Right ventricle myocardium superior (tissue), 1 donor: ENCODE measurements around the gene PTPRG. TPM values are rescaled to one million over a fixed set of nuclear protein-coding genes. Genes with fewer than 3 reads are reported as not detected.
A peak's percentile ranks its signal among the peaks of the same experiment; 100 is the strongest.
"Not testable (repeated sequence)": the region's sequence is repeated elsewhere in the genome, so short reads cannot be mapped to it uniquely, and the experiment has no call there.

Source experiments
- ATAC-seq: fragments of 200-7000 bp; cut with Tn5 transposase; one replicate; pipeline ENCODE4 v1.9.1; 2020; ENCODE audit warnings: mild to moderate bottlenecking; ENCODE audit not compliant: poor library complexity
- DNase-seq: peaks from one replicate; pipeline ENCODE4 v3.0.0-alpha.2; 2020
- intact Hi-C: fragments of 100-400 bp; cut with DNase I; formaldehyde crosslinking; loops from one replicate; pipeline ENCODE4 v1.11.2; 2022
- total RNA-seq: library from RNA; stranded (reverse); fragmentation: NEBNext Ultra II Directional; extraction: Animal tissue kit (Norgen Biotek cat#: 25700); gene quantifications from one replicate; pipeline ENCODE4 v1.2.1, GENCODE V29; 2021
- donor health status: DM: no; HTN: yes; CAD: no; lungs with severe emphysema.

Gene PTPRG
- total RNA-seq, 1 donor from 2014 or later, result 29.7 TPM

DNA sequence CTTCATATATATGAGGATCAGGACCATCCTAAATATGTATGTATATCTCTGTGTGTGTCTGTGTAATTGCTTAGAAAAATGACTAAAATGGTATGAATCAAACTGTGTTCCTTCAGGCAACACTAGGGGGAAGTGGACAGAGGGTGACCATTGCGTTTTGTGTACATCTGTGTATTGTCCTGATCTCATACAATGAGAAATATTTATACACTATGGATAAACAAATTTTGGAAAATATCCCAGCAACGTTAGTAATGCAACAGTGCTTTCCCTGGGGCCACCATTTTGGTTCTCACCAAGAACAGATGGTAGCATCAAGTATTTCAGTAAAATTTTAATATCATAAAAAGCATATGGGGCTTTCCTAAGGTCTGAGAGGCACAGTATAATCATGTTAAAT, 130.1 kb downstream of the PTPRG start:
- intact Hi-C loops, result no loop called here
- ATAC-seq (no peak), DNase-seq (no peak)

DNA sequence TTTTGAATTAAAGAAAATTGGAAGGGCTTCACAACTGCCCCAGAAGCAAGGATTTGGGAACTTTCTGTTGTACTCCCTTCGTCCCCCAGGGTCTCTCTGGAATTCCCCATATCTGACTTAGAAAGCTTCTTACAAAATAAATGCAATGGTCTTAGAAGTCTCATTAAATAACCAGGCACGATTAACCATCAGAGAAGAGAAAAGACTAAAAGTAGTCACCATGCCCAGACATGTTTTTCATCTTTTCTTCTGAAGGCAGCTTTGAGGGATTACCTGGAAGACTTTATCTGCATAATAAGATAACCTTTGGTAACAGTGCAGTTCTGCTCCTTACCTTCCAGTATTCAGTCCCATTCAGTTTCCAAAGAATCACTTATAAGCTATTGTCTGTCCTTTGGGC, 135.9 kb downstream of the PTPRG start:
- ATAC-seq (no peak), DNase-seq (no peak)
- intact Hi-C loops, result no loop called here

DNA sequence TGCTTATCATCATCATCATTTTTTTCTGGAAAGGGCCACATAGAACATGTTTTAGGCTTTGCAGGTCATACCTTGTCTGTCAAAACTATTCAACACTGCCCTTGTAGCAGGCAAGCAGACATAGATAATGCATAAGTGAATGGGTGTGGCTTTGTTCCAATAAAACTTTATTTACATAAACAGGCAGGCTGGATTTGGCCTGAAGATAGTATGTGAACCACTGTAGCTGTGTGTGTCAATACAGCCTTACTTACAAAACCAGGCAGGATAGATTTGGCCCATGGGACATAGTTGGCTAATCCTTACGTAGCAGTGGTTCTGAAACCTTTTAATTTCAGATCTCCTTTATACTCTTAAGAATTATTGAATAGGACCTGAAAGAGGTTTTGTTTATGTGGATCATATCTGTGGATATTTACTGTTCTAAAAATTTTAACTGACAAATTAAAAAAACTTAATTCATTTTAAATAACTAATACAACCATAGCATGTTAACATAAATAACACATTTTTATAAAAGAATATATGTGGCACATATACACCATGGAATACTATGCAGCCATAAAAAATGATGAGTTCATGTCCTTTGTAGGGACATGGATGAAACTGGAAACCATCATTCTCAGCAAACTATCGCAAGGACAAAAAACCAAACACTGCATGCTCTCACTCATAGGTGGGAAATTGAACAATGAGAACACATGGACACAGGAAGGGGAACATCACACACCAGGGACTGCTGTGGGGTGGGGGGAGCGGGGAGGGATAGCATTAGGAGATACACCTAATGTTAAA, 137.1 kb downstream of the PTPRG start:
- intact Hi-C loops, DNase-seq: not testable (repeated sequence)
- peak; percentile 32 for ATAC-seq

DNA sequence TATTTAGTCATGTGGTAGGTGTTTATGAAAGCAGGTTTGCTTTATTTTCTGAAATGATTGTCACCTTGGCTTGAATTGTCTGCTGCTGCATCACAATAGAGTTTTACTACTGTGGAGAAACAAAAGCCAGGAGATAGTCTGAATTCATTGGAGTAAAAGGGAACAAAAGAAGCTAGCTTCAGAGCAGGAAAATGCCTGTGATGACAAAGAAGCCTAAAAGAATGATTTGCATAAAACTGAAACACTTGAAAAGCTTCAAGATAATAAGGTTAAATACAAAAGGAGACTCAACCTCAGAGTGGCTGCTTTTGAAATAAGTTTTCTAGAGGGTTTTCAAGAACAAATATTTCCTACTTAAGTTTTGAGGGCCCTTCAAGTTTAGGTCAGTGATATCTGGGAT, 138.3 kb downstream of the PTPRG start:
- DNase-seq (no peak), ATAC-seq (no peak)
- intact Hi-C loops, result no loop called here

DNA sequence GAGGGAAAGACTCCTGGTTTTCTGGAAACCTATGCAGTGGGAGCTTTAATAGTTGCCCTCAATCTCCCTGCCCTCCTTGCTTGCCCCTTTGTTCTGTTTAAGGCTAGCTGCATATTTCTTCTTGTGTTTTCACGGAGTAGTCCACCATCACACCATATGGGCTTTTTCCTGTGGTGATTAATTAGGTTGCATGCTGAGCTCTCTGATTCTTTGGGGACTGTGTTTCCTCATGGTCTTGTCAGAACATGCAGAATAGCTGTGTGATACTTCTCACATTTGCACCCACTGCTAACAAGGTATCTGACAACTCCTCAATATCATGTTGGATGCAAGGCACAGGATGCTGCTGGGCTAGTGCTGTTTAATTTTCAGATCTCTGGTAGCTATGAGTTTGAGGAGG, 139.6 kb downstream of the PTPRG start:
- DNase-seq (no peak), ATAC-seq (no peak)
- intact Hi-C loops, result no loop called here

DNA sequence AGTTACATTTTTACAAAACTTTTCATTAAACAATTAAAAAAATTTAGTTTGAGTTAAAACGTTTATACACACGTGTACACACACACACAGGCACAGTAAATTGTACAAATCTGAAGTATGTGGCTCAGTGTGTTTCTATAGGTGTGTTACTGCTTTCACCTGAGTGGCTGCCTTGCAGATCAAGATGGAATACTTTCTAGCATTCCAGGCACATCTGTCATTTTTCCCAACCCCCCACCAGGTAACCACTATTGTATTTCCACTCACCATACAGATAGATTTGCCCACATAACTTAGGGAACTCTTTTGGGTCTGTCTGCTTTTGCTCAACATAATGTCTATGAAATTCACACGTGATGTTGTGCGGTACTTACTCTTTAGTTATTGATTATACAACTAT, 141.1 kb downstream of the PTPRG start:
- DNase-seq, result no peak
- intact Hi-C loops, result no loop called here

DNA sequence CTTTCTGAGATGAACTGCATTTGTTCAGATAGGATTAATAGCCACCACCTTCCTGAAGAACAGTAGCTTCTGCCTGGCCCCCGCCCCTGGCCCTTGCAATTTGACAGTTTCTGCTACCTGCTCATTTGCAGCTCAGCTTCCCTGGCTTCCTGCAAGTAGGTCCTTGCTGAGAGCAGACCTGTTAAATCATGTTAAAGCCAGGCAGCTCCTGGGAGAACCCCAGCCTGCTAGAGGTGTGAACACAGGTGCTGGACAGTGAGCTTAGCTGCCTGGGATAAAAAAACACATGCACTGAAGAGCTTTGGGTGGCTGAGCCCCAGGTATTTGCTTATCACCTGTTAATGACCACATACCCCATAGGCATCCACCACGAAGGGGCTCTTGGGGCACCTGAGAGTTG, 143.4 kb downstream of the PTPRG start:
- ATAC-seq (no peak), DNase-seq (no peak)
- intact Hi-C loops, result no loop called here

More for the DNA sequence above, 141.1 kb downstream of the PTPRG start:
- ATAC-seq, result no peak

DNA sequence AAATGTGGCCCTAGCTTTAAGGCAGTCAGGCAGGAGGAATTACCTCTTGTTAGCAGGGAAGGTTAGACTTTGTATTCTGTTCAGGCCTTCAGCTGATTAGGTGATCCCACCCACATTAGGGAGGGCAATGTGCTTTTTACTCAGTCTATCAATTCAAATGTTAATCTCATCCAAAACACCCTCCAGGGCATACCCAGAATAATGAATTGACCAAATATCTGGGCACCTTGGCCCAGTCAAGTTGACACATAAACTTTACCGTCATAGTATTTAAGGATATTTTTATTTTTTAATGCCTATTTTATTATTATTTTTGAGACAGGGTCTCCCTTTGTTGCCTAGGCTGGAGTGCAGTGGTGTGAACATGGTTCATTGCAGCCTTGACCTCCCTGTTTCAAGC, 146.1 kb downstream of the PTPRG start:
- intact Hi-C loops, result no loop called here
- no peak for DNase-seq
- no peak for ATAC-seq

DNA sequence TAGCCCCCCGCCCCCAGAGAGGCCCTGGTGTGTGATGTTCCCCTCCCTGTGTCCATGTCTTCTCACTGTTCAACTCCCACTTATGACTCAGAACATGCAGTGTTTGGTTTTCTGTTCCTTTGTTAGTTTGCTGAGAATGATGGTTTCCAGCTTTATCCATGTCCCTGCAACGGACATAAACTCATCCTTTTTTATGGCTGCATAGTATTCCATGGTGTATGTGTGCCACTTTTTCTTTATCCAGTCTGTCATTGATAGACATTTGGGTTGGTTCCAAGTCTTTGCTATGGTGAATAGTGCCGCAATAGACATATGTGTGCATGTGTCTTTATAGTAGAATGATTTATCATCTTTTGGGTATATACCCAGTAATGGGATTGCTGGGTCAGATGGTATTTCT, 149.5 kb downstream of the PTPRG start:
- ATAC-seq, DNase-seq, intact Hi-C loops: not testable (repeated sequence)

DNA sequence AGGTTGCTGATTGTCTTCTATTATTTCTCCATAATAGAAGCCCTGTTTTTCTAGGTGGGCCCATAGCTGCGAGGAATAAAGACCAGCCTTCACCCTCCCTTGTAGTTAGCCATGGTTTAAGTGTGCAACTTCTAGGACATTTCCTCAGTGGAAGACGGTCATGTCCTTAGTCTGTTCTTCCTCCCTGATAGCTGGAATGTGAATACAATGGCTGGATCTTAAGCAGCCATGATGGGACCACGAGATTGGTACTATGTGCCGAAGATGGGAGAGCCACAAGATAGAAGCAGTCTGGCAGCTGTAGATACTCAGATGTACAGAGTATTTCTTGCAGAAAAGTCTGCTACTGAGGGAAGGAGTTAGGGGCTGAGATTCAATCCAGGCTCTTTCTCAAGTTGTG, 152.9 kb downstream of the PTPRG start:
- intact Hi-C loops, result no loop called here
- no peak for ATAC-seq
- DNase-seq, result no peak

DNA sequence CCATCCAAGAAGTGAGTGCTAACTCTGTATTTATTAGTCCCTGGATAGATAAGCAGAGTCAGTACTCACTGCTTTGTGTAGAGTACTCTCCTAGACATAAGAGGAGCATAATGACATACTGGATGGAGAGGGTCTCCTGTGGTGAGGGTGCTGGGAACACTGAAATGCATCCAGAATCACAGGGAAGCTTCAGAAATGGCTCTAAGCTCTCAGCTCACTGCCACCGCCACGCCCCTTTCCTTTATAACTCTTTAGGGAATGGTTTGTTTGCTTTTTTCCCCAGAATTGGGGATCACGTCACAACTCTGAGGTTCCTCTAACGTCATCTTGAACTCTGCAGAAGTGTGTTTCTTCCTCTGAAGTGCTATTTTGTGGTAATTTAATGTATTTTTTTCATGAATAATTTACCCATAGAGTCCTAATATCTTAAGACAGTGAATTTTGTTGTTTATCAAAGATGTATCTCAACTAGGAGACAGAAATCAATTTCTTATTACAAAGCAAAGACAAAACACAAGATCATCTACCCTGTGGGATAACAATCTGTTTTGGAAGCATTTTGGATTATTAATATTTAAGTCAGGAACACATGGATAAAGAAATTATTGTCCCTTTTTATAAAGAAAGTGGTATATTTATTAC, 154.6 kb downstream of the PTPRG start:
- ATAC-seq (no peak), DNase-seq (no peak)
- intact Hi-C loops, result no loop called here

DNA sequence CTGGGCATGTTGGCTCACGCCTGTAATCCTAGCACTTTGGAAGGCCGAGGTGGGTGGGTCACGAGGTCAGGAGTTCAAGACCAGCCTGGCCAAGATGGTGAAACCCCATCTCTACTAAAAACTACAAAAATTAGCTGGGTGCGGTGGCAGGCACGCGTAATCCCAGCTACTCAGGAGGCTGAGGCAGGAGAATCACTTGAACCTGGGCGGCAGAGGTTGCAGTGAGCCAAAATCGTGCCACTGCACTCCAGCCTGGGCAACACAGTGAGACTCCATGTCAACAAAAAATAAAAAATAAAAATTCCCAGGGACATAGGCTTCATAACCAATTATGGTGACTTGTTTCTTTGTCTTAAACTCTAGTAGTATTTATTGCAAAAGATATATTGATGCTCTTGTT, 155.3 kb downstream of the PTPRG start:
- DNase-seq, intact Hi-C loops, ATAC-seq: not testable (repeated sequence)

DNA sequence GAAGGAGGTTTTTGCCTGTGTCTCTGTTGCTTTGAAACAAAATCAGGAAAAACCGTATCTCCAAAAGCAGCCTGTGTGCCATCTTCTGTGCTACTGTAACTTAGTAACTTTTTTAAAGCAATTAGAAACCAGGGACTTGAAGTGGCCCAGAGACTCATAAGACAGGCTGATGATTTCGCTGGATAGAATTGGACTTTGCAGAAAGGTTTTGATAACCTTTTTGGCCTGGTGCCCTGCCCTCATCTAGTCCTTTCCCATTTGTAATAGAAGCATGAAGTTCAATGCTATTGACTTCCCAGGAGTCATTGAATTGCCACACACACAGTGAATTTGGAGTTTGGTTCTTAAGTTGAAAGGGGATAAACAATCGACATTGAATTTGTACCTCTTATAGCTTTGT, 157.2 kb downstream of the PTPRG start:
- DNase-seq, result no peak
- intact Hi-C loops, result no loop called here
- ATAC-seq, result peak; percentile 23

DNA sequence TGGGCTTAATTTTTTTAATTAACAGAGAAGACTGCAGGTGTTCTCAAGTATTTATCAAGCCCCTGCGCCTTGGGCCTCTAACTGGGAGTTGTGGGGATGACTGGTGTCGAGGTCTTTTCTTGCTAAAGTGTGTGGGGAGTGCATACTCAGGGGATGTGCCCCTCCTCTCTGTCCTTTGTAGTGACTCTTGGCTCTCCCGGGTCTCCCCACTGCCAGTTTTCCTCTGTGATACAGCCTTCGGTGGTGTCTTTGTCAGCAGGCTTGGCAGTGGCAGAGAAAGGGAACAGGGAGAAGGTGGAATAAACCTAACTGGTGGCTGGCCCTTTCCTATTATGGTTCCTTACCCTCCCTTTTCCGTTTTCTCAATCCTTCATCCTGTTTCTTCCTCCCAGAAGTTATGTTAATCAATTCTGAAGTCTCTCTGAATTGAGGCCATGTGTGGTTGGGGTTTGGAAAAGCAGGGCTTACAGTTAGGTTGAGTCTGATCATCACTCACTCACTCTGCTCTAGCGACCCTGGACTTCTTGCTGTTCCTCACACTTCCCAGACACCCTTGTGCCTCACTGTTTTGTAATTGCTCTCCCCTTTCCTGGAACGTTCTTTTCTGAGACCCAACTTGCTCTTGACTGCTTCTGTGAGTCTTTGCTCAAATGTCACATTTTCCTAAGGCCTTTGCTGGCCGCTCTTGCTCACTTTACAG, 158.1 kb downstream of the PTPRG start:
- intact Hi-C loops, result no loop called here
- no peak for DNase-seq
- ATAC-seq, result peak; percentile 86

DNA sequence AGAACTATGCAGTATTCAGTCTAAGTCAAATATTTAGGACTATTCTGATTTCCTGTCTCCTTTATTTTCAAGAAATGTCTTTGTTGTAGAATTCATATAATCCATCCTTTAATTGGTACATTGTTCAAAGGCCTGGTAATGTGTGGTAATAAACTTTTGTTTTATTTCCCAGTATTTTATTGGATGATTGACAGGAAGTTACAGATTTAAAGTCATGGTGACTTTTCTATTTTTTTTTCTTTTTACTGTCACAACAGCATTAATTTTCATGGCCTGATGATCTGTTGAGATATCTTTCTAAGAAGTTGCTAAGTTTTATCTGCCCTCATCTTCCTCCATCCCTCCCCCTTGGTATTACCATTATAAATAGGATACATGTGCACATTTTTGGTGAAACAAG, 161.7 kb downstream of the PTPRG start:
- ATAC-seq (no peak), DNase-seq (no peak)
- intact Hi-C loops, result no loop called here

DNA sequence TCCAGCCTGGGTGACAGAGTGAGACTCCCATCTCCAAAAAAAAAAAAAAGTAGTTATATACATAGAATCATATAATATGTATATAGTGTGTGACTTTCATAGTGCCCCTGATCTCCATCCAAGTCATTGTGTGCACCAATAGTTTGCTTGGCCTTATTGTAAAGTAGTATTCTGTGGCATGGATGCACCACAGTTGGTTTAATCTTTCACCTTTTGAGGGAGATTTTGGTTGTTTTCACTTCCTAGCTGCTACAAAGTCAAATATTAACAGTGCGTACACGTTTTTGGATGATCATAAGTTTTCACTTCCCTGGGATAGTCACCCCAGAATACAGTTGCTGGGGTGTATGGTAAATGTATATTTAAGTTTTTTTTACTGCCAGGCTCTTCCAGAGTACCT, 162.8 kb downstream of the PTPRG start:
- DNase-seq, result no peak
- intact Hi-C loops, result no loop called here
- no peak for ATAC-seq

DNA sequence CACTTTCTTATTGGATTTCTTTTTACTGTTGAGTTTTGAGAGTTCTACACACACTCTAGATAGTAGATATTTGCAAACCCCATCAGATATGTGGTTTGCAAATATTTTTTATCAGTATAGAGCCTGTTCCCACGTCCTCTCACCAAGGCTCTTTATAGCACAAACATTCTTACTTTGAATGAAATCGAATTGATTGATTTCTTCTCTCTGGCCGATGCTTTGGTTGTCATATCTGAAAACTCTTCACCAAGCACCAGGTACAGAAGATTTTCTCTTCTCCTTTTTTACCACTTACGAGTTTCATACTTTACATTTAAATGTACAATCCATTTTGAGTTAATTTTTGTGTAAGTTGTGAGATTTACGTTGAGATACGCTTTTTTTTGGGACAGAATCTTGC, 163.4 kb downstream of the PTPRG start:
- intact Hi-C loops, result no loop called here
- DNase-seq (no peak), ATAC-seq (no peak)

DNA sequence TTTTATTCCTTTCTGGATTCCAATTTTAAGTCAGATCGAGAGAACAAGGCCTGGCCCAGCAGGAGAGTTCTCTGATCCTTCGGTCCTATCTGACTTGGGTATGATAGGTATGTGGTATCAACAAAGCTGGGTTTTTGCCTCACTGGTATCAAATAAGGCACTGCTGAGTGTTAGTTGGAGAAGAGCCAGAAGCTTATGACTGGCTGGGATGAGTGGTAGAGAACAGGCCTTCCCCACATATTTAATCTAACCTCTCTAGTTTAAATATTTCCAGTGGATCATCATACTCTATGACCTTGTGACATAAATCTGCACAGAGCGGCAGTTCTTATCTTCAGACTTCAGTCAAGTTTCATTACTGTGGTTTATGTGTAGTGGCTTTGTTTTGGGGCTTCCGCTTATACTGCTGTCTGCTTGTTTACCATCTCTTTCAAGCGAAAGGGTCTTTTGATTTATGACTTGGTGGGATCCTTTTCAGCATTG, 164.5 kb downstream of the PTPRG start:
- ATAC-seq, result peak; percentile 87
- intact Hi-C loops, result no loop called here

DNA sequence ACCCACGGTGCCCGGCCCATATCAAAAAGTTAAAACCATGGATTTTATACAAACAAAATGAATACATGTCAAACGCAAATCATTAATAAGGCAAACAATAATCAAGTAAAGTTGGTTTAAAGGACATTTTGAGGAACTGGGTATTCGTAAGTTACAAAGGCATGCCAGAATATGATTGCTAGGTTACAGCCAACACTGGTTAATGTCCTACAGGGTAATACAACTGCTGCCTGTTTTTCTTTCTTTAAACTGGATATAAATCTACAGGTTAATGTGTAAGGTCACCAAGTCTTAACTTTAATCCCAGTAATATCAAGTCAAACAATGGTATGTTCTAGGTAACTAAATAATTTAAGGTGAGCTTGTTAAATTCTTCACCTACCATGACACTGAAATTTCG, 166.1 kb downstream of the PTPRG start:
- intact Hi-C loops, result no loop called here
- DNase-seq, result no peak
- no peak for ATAC-seq

More for the DNA sequence above, 164.5 kb downstream of the PTPRG start:
- DNase-seq, result no peak
